Measurements from ENCODE around the gene BAIAP2L1. TPM values are rescaled to one million over a fixed set of nuclear protein-coding genes. Genes with fewer than 3 reads are reported as not detected.
A peak's percentile ranks its signal among the peaks of the same experiment; 100 is the strongest.

Gene BAIAP2L1
- total RNA-seq, 1 experiment from 2014 or later: 120 TPM

- Histone ChIP-seq H3K9me3 (ENCODE audit: control insufficient read depth, insufficient read depth, low read depth, low read length) (no peaks in the 10 kb centered on the region), H3K27ac (ENCODE audit: low read length) (peak overlapping the region; percentile 98), H3K27me3 (ENCODE audit: control insufficient read depth, insufficient read depth, low read length) (no peaks in the 10 kb centered on the region), H3K4me3 (ENCODE audit: low read depth in 2 of 2, low read length in 2 of 2) (peak overlapping the region; percentile 89 to 90), H3K36me3 (ENCODE audit: control insufficient read depth, insufficient read depth, low read length) (peaks cover 2% of the 10 kb centered on the region), H3K4me1 (ENCODE audit: control insufficient read depth, insufficient read depth, low read length) (peaks cover 48% of the 10 kb centered on the region)
- in situ Hi-C loops (cut with HindIII; ENCODE audit: low pct_unique_long_range_greater_than_20kb, low sequenced_read_pairs) (loop anchor here (25.0 kb wide), 1 partner anchor 104 kb away; no protein-coding TSS in a partner anchor), intact Hi-C loops (cut with micrococcal nuclease; ENCODE audit: unreplicated experiment) (no loop called here)
- ATAC-seq: no peak
- ChIA-PET POLR2A (no interaction called here), CTCF (no interaction called here)
- TF ChIP-seq CTCF (IDR thresholded peaks at IDR 0.05) (no peak), REST (IDR thresholded peaks at IDR 0.05; ENCODE audit: insufficient read depth in 1 of 2, low read depth in 2 of 2, low read length in 1 of 2) (no peak), SIN3A (IDR thresholded peaks at IDR 0.05; ENCODE audit: borderline replicate concordance, insufficient read depth, low read depth, low read length) (no peak), TCF7L2 (IDR thresholded peaks at IDR 0.05; ENCODE audit: low read depth, low read length) (no peak), POLR2AphosphoS5 (IDR thresholded peaks at IDR 0.05; ENCODE audit: low read depth, low read length) (no peak)
- no peak for DNase-seq (ENCODE audit: low read depth, low spot score)
- BruUV-seq (replicated peaks): no TSS peak
Observed at GRCh38 chr7:98283127-98283886, 117.6 kb downstream of the BAIAP2L1 start.

- no peak for DNase-seq (ENCODE audit: low read depth, low spot score)
- no peak for ATAC-seq
- Histone ChIP-seq H3K9me3 (ENCODE audit: control insufficient read depth, insufficient read depth, low read depth, low read length) (no peaks in the 10 kb centered on the region), H3K27me3 (ENCODE audit: control insufficient read depth, insufficient read depth, low read length) (no peaks in the 10 kb centered on the region), H3K4me1 (ENCODE audit: control insufficient read depth, insufficient read depth, low read length) (peaks cover 42% of the 10 kb centered on the region), H3K36me3 (ENCODE audit: control insufficient read depth, insufficient read depth, low read length) (peaks cover 2% of the 10 kb centered on the region), H3K27ac (ENCODE audit: low read length) (peak overlapping the region; percentile 98), H3K4me3 (ENCODE audit: low read depth in 2 of 2, low read length in 2 of 2) (peak overlapping the region; percentile 89 to 90)
- in situ Hi-C loops (cut with HindIII; ENCODE audit: low pct_unique_long_range_greater_than_20kb, low sequenced_read_pairs) (loop anchor here (25.0 kb wide), 1 partner anchor 105 kb away; no protein-coding TSS in a partner anchor), intact Hi-C loops (cut with micrococcal nuclease; ENCODE audit: unreplicated experiment) (no loop called here)
- TF ChIP-seq TCF7L2 (IDR thresholded peaks at IDR 0.05; ENCODE audit: low read depth, low read length) (no peak), POLR2AphosphoS5 (IDR thresholded peaks at IDR 0.05; ENCODE audit: low read depth, low read length) (no peak), CTCF (IDR thresholded peaks at IDR 0.05) (no peak)
- BruUV-seq (replicated peaks): no TSS peak
- CTCF ChIA-PET: no interaction called here
- POLR2A ChIA-PET: no interaction called here
Observed at GRCh38 chr7:98282703-98283102, 118.2 kb downstream of the BAIAP2L1 start.

Measured in Panc1 (cell line).